Stomach (tissue), 4 donors: ENCODE results near the gene SERPINA10.

ENCODE experiments used
- CTCF ChIP-seq, 7 experiments: fragments of 450-650 bp in 4 of 7; fragments of 200-600 bp in 3 of 7; sonication (generic) in 3 of 7; IDR thresholded peaks; one replicate each; pipeline ENCODE4 v1.5.1; 2016 to 2019; ENCODE audit warnings: antibody characterized with exemption in 7 of 7, control low read depth in 2 of 7, mild to moderate bottlenecking in 1 of 7
- EP300 ChIP-seq: sonication (generic); formaldehyde crosslinking; IDR thresholded peaks from one replicate; pipeline ENCODE4 v1.6.1; 2017; ENCODE audit warnings: antibody characterized with exemption
- POLR2A ChIP-seq, 4 donors: fragments of 450-650 bp; IDR thresholded peaks; one replicate each; pipeline ENCODE4 v1.6.1; 2016; ENCODE audit warnings: antibody characterized with exemption in 4 of 4, control low read depth in 2 of 4, mild to moderate bottlenecking in 1 of 4, moderate library complexity in 1 of 4
- POLR2AphosphoS5 ChIP-seq, 3 donors: sonication (generic); formaldehyde crosslinking; IDR thresholded peaks; one replicate each; pipeline ENCODE4 v1.6.1; 2016; ENCODE audit warnings: antibody characterized with exemption in 3 of 3

DNA sequence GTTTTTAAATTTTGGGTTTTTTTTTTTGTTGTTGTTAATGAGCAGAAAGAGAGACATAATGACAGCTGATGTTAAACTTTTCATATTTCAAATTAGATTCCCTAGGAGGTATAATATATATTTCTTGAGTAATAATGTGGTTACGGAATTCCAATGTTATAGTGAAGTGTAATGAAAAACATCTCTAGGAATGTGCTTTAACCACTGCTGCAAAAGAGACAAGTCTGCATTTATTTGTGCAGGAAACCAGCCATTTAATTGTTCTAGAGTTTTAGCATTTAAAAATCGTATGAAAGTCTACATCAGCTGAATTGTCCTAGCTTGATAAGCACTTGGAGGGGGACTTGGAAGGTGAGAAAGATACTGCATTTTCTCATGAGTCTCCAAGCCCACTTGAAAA, 14.3 kb downstream of the SERPINA10 start:
- TF ChIP-seq CTCF (IDR thresholded peaks at IDR 0.05) (no peak), EP300 (no peak), POLR2AphosphoS5 (IDR thresholded peaks at IDR 0.05) (no peak), POLR2A (IDR thresholded peaks at IDR 0.05) (no peak)
